ENCODE data around the gene MYOT.
"Not testable (repeated sequence)": the region's sequence is repeated elsewhere in the genome, so short reads cannot be mapped to it uniquely, and the experiment has no call there.

MYOT gene

DNA sequence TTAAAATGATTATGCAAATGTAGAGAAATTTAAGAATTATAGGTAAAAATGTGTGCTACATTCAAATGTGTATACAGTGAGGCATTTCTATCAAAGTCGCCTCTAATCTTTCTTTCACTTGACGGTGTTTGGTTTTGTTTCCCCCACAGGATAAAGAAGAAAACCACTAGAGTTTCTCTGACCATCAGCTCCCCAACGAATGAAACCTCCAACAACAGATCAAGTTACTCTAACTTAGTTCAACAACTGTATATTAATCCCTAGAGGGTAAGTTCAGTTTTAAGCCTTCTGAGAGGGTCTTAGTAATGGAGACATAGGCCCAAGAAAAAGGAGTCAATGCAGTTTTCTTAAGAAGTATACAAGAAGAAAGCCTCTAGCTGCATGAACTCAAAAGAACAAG lies 11.5 kb upstream of the MYOT start:
- DNase-seq (ENCODE audit: low read depth in 3 of 3): no peak

DNA sequence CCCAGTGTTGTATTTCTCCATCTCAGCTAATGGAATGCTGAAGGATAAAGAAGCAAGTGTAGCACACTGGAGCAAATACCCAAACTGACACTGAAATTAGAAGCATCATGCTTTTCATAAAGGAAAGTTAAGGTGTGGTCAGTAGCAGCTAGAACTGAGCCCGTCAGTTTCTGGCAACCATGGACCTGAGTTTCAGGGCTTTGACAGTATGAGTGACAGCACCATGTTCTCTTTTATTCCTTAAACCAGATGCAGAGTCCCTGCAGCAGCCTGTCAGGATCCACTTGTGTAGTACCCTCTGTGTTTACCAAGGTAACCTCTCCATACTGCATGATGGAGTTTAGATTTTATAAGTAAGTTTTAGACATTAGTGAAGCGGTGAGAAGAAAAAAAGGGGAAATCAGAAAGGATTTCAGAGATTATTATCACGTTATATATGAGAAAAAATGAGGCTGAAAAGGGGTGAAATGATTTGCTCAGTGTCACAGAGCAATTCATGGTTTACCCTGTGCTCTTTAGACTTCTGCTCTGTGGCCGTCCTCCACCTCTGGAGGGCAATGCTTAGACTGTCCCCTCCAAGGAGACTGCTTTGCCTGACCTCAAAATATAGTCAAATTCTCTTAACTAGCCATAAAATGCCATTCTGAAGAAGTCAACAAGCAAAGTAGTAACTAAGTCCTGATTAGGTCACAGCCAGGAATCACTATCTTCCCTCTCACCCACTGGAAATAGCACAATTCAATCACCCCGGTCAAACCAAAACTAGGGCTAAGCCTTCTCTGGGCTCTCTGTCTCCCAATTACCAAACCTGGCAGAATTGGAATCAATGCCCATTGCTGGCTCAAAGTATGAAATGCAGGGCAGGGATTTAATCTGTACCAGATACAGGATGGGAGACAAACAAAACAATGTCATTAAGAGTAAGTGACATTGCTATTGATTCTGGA lies 10.5 kb upstream of the MYOT start:
- no peak for DNase-seq (ENCODE audit: low read depth in 3 of 3)

DNA sequence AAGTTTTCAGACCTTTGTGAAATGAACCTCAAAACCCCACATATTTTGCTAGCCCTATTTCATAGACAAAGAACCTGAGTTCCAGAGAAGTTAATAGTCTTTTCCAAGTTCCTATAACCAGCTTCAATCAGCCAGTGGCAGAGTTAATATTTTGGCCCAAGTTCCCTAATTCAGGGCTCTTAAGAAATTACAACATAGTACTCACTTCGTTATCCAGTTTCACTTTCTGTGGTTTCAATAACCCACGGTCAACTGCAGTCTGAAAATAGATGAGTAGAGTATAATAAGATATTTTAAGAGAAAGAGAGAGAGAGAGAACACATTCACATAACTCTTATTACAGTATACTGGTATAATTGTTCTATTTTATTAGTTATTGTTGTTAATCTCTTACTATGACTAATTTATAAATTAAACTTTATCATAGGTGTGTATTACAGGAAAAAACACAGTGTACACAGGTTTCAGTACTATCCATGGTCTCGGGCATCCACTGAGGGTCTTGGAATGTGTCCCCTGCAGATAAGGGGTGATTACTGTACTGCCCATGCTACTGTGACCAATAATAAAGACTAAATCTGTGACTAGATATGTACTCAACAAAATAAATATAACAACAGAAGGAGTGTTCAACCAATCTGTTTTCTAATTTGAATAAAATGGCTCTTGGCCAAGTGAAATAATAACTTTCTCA lies 9.3 kb upstream of the MYOT start:
- DNase-seq (ENCODE audit: low read depth in 3 of 3): no peak

DNA sequence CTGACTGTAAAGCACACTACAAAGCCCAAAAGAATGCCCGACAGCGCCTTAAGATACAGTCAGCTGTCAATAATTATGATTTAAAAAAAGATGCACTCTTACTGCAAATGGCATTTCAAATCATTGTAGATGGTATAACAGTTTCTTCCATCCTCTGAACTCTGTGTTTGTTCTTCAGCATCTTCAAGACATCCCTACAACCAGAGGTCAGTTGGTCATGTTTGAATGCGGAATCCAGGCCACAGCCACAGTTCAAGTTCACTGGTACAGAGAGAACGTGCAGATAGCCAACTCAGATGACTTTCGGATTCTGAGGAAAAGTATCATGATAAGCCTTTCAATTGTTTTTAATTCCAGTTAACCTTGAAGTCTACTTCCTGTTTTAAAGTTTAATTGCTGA lies 8.7 kb upstream of the MYOT start:
- DNase-seq (ENCODE audit: low read depth in 3 of 3): no peak

DNA sequence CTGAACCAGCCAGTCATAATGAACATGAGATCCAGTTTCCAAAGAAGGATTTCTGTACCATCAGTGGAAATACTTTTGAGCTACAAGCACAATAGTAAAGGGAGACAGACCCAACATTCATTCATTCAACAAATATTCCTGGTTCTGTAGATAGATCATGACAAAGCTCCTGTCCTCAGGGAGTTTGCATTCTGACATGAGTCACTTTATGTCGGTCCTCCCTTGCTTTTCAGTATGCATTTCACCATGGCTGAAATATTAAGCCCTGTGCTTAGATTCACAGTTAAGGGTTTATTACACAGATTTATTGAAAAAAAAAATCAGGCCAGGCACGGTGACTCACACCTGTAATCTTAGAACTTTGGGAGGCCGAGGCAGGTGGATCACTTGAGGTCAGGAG lies 5.4 kb upstream of the MYOT start:
- DNase-seq (ENCODE audit: low read depth in 3 of 3): no peak

DNA sequence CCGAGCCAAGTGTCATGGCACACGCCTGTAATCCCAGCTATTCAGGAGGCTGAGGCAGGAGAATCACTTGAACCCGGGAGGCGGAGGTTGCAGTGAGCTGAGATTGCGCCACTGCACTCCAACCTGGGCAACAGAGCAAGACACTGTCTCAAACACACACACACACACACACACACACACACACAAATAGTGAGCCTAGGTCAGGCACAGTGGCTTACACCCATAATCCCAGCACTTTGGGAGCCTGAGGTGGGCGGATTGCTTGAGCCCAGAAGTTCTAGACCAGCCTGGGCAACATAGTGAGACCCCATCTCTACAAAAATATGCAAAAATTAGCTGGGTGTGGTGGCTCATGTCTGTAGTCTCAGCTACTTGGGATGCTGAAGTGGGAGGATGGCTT lies 4.0 kb upstream of the MYOT start:
- not testable (repeated sequence) for DNase-seq (ENCODE audit: low read depth in 3 of 3)

DNA sequence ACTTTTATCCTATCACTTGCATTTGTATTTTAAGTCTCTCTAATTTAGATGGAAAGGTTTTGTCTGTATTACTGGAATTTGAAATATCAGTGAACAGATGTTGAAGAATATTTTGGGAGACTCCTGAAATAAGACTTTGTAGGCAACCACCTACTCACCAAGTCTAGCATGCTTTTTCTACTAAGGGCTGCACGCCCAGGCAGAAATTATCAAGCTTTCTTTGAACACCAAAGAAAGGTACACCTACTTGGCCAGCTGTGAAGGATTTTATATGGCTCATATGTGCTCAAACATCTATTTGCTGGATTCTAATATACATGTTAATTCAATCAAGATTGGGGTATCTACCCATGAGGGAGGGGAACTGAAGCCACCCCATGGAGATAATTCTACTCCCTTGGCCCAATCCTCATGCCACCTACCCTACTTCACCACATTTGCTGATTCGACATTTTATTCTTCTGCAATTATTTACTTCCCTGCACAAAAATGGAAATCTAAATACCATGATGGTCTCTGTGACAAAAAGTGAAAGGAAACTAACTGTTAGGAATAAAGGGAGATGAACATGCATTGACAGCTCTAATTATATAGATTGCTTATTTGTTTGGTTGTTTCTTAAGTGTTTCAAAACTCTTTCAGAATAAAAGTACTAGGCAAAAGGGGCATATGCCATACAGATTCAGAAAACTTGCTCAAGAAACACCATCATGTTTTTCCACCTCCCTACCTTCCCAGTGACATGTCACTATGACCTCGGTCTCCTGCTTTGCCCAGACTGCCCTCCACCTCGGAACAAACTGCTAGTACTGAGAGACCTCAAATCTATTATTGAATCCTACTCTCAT lies 895 bp upstream of the MYOT start:
- DNase-seq (ENCODE audit: low read depth in 3 of 3): no peak

DNA sequence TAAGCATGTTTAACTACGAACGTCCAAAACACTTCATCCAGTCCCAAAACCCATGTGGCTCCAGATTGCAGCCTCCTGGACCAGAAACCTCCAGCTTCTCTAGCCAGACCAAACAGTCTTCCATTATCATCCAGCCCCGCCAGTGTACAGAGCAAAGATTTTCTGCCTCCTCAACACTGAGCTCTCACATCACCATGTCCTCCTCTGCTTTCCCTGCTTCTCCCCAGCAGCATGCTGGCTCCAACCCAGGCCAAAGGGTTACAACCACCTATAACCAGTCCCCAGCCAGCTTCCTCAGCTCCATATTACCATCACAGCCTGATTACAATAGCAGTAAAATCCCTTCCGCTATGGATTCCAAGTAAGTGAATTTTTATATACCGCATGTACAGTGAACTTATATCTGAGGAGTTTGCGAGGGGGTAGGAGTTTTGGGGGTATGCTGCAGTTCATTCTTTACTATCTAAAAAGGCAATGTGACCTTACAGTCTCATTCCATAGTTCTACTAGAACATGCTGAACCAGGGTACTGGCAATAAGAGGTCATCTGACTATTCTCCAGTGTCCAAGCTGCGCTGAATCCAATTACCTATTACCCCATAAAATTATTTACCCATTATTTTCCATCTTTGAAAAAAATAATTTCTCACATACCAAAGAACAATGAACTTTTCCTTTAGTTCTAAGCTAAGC lies 3.1 kb downstream of the MYOT start:
- DNase-seq (ENCODE audit: low read depth in 3 of 3): no peak

DNA sequence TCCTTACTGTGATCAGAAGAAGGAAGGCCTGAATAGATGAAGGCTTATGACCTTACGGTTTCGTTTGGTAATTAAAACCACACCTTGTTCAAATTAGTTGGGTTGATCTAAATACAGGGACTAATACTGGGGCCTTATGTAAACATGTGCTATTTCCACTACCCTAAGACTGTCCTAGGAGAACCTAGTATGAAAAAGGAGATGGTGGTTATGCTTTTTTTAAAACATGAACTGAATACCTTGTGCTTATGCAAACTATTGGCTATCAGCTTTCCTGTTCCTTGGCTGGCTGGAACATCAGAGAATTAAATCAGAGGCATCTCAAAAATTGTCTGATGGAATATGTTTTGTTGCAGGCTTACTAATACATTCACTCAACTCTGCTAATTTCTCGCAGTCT lies 3.9 kb downstream of the MYOT start:
- DNase-seq (ENCODE audit: low read depth in 3 of 3): no peak

DNA sequence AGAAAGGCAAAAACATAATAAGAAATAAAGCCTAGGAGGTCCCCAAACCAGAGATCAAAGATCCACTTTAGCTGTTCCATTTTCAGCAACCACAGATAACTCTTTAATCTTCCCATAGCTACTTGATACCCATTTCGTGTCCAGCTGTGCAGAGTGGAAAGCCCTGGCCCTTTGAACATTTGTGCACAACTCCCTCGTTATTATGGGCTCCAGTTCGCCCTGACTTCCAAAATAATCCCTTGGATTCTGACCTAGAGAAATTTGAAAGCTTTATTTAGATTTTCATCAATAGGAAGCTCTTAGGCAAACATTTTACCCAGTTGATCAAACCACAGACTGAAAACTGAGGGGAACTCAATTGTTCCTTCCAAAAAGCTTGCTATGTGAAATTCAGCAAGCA lies 4.8 kb downstream of the MYOT start:
- DNase-seq (ENCODE audit: low read depth in 3 of 3): no peak

DNA sequence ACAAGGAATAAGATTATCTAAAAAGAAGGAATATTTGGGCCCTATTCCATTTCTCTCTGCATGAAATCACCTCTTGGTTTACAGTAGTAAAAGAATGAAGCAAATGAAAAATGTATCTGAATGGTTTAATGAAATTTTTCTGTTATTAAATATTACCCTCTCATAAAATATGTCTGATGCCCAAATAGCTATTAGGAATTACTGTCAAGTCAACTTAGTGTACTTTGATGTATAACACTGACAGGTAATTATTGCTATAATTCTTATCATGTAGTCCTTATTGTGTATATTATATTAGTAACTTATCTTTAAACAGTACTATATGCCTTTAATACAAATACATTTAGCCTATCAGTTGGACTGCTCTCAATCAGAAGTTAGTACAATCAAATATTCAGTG lies 8.4 kb downstream of the MYOT start:
- DNase-seq (ENCODE audit: low read depth in 3 of 3): no peak

DNA sequence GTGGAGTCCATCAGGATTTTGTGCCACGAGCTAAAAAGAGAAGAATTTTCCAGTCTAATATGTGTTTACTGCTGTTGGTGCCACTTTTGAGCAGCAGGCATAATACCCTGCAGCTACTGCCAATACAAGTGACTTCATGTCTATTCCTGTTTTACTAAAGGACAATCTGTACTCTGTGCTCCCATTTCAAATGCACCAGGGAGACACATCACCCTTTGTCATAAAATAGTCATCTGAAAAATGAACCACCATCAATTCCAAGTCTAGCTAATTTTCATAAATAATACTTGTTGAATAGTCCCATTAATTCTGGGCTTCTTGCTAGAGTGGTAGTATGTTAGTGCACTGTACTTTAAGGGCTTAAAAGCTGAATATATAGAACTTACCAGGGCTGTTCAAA lies 12.7 kb downstream of the MYOT start:
- DNase-seq (ENCODE audit: low read depth in 3 of 3): no peak

DNA sequence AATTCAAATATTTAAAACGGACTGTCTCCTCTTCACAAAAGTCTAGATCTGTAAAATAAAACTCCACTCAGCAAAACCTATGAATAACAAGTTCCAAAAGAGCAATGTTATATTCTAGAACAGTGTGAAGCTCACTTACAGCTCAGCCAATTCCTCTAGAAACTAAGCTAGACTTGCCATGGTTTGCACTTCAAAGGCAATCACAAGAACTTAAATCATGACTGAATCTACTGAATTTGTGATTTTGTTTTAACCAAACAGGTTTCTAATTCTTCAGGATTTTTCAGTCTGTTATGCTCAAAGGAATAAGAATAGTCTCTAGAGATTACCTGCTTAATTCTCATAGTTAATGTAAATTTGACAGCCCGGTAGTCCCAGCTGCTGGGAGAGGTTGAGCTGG lies 20.2 kb downstream of the MYOT start:
- DNase-seq (ENCODE audit: low read depth in 3 of 3): no peak

DNA sequence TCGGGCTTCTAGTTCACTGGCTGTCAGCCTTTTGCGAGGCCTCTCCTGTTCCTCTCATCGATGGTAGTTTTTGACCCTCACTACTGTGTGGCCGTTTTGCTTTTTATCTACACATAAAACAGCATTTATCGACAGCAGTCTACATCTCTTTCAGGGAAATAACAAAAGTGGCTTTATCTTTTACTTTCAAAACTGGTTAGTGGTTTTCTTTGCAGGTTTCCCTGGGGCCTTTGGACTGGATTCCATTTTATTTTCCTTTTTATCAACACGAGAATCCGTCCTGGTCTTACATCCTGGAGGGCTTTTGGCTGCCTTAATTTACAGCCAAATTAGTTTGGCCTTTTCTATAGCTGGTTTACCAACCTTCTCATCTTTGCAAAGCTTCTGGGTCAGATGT lies 20.8 kb downstream of the MYOT start:
- DNase-seq (ENCODE audit: low read depth in 3 of 3): no peak

DNA sequence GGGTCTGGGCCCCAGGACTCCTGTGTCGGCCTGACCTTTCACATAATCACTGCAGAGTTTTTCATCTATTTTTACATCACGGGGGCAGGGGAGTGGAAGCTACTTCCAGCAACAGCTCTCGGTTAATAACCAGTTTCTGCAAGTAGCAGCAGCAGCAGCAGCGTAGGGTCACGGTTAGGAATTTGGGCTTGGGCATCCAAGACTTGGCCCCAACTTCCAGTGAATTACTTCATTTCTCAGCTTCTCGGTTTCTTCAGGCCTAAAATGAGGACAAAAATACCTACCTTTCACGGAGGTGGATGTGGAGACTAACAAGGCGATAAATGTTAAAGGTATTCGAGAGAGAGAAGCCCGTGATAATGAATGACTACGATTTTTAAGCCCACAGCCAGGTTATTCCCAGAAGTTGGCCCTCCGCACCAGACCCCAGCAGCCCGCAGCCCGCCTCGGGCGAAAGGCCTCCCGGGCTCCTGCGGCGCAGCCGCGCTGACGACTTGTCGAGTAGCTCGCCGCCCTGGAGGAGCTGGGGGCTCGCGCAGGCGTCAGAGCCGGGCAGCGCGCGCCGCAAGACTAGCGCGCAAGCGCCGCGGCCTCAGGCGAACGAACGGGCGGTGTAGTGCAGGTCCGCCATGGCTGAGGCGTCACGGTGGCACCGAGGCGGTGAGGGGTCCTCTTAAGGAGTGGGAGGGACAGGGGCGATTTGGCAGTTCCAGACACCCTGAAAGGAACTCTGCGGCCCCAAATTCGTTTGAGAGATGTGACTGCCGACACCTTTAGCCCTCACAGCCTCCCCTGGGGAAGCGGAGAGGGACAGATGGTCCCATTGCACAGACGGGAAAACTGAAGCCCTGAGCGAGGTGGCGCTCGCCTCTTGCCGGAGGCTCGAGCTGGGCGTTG lies 21.5 kb downstream of the MYOT start, which contains the start of gene PKD2L2:
Gene PKD2L2, plus strand, starts transcription at position 595 of the 897 bp plus-strand sequence. Its CDS starts 35 bp downstream, at position 630.
- peak; percentile 60 to 70 (median 62) for DNase-seq (ENCODE audit: low read depth in 3 of 3)

DNA sequence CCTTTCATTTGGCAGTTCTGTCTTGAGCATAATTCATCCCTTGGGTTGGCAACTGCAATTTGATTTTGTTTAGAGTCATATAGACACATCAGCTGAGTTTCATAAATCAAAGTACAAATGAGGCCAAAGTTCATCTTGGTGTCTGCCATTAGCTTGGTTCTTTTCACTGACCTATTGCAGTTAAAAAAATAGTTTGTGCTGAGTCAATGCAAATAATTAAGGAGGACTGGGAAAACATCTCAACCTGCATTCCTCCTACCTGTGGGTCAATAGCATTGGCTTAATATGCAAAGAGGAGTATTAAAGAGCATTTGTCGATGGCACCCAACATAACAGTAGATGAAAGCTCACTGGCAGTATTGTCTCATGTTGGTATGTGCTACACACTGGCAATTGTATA lies 23.2 kb downstream of the MYOT start:
- no peak for DNase-seq (ENCODE audit: low read depth in 3 of 3)

DNA sequence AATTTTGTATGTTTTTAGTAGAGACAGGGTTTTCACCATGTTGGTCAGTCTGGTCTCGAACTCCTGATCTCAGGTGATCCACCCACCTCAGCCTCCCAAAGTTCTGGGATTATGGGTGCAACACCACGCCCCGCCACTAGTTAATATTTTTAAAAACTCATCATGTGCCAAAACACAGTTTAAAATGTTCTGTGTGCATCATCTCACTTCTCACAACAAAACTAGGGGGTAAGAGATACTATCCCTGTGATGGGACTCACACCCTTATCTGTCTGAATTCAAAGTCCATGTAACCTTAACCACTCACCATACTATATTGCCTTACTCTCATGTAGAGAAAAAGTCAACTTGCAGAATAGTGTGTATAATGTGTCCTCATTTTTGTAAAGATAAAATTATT lies 24.2 kb downstream of the MYOT start:
- DNase-seq (ENCODE audit: low read depth in 3 of 3): no peak

DNA sequence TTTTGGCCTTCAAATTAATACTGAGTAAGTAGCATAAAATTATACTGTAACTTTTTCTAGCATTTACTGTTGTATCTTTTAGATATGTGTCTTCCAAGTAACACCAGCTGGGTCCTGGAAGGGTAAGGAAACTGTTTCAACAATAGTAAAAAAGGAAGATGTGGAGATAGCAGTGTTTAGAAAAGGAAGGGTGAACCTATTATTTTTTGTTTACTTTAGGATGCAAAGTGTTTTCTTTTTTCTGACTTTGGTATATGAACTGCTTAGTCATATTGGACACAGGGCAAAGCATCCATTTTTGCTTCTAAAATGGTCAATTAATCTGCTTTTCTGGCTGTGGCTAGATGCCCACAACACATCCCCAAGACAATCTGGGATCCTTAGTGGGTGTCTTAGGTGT lies 26.9 kb downstream of the MYOT start:
- DNase-seq (ENCODE audit: low read depth in 3 of 3): no peak

DNA sequence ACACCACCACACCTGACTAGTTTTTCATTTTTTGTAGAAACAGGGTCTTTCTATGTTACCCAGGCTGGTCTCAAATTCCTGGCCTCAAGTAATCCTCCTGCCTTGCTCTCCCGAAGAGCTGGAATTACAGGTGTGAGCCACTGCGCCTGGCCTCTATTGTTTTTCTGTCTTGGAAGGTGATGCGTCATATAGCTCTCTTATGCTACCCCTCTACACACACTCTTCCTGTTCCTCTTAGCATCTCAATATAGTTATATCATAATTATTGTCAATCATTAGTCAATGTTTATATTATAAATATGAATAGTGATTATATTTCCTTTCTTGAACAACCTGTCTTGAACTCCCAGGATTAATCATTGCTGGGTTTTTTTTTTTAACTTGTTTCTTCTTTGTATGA lies 28.9 kb downstream of the MYOT start:
- DNase-seq (ENCODE audit: low read depth in 3 of 3): no peak

DNA sequence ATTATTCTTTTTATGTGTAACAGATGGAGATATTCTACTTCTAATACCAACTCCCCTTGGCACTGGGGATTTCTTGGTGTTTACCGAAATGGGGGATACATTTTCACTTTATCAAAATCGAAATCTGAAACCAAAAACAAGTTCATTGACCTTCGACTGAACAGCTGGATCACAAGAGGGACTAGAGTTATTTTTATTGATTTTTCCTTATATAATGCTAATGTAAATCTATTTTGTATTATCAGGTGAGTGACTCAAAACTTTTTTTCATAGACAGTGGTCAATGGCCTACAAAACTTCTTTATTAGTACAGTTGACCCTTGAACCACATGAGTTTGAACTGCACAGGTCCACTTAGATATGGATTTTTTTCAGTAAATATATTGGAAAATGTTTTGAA lies 31.8 kb downstream of the MYOT start:
- DNase-seq (ENCODE audit: low read depth in 3 of 3): no peak
